ENCODE measurements around the gene CAD. TPM values are rescaled to one million over a fixed set of nuclear protein-coding genes. Genes with fewer than 3 reads are reported as not detected.
A peak's percentile ranks its signal among the peaks of the same experiment; 100 is the strongest.

Gene CAD
- polyA plus RNA-seq, 1 donor from 2014 or later = 14.2 TPM

DNA sequence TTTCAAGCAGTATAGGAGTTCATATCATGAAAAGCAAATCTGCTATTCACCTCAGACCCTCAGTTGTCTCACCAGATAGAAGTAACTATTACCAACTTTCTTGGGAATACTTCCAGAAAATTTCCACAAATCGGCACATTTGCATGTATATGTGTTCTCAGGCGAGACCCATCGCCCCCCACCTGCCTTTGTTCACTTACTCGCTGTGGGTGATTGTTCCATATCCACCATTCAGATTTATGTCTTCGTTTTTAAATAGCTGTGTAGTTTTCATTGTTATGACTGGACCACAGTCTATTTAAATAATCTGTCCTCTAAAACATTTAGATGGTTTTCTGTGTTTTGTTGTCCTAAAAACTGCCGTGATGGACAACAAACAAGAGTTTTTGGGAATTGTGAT is 68.3 kb downstream of the CAD start:
- Histone ChIP-seq H3K27ac (ENCODE audit: low read length) (no peak overlapping the region), H3K9me2 (ENCODE audit: insufficient read depth, low read length) (no peaks in the 10 kb centered on the region), H3K9me3 (ENCODE audit: low read length) (no peaks in the 10 kb centered on the region), H2AFZ (ENCODE audit: low read depth, low read length) (no peak overlapping the region), H3K27me3 (ENCODE audit: insufficient read depth, low read depth, low read length) (no peaks in the 10 kb centered on the region), H3K36me3 (ENCODE audit: insufficient read depth, low read length) (no peaks in the 10 kb centered on the region), H3F3A (ENCODE audit: insufficient read depth, low read length, poor library complexity, severe bottlenecking) (no peaks in the 10 kb centered on the region), H3K79me2 (replicated peaks; ENCODE audit: insufficient read depth, low read length) (no peaks in the 10 kb centered on the region), H3K9ac (ENCODE audit: low read length) (no peak overlapping the region), H4K20me1 (ENCODE audit: insufficient read depth) (no peaks in the 10 kb centered on the region), H3K4me3 (ENCODE audit: low read length) (no peak overlapping the region), H3K4me2 (ENCODE audit: low read length) (no peak overlapping the region)
- TF ChIP-seq EP300 (conservative IDR thresholded peaks at IDR 0.05; ENCODE audit: poor library complexity, severe bottlenecking) (no peak), REST (IDR thresholded peaks at IDR 0.05; ENCODE audit: borderline replicate concordance) (no peak), RAD21 (conservative IDR thresholded peaks at IDR 0.05) (no peak), EZH2 (IDR thresholded peaks at IDR 0.05; ENCODE audit: borderline replicate concordance, insufficient read depth, low read length, poor library complexity, severe bottlenecking) (no peak), POLR2AphosphoS5 (IDR thresholded peaks at IDR 0.05) (no peak), TAF1 (IDR thresholded peaks at IDR 0.05; ENCODE audit: low read depth) (no peak), SMC3 (conservative IDR thresholded peaks at IDR 0.05; ENCODE audit: poor library complexity) (no peak), CTCF (IDR thresholded peaks at IDR 0.05; ENCODE audit: poor library complexity, severe bottlenecking) (no peak), MXI1 (conservative IDR thresholded peaks at IDR 0.05; ENCODE audit: poor library complexity, severe bottlenecking) (no peak)

DNA sequence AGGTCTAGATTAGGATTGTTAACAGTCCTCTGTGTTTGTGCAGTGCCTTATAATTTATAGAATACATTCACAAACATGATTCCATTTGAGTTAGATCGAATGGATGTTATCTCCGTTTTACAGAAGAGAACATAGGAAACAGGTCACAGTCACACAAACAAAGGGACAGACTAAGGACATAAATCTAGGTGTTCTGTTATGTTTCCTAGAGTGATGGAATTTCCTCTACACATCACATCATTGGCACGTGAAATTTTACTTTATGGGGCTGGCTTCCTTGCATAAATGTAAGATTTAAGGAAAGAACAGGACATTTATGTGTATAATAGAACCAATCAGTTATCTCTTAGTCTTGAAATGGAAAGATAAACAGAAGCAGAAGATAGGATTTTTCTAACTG is 71.4 kb downstream of the CAD start:
- Histone ChIP-seq H3K4me2 (ENCODE audit: low read length) (peak overlapping the region; percentile 0), H3K4me3 (ENCODE audit: low read length) (no peak overlapping the region), H3K9me2 (ENCODE audit: insufficient read depth, low read length) (no peaks in the 10 kb centered on the region), H3K9ac (ENCODE audit: low read length) (no peak overlapping the region), H3F3A (ENCODE audit: insufficient read depth, low read length, poor library complexity, severe bottlenecking) (no peaks in the 10 kb centered on the region), H3K27ac (ENCODE audit: low read length) (no peak overlapping the region), H3K9me3 (ENCODE audit: low read length) (no peaks in the 10 kb centered on the region), H3K79me2 (replicated peaks; ENCODE audit: insufficient read depth, low read length) (no peaks in the 10 kb centered on the region), H4K20me1 (ENCODE audit: insufficient read depth) (no peaks in the 10 kb centered on the region), H3K36me3 (ENCODE audit: insufficient read depth, low read length) (no peaks in the 10 kb centered on the region), H2AFZ (ENCODE audit: low read depth, low read length) (no peak overlapping the region), H3K27me3 (ENCODE audit: insufficient read depth, low read depth, low read length) (peaks cover 5% of the 10 kb centered on the region)
- no peak for TF ChIP-seq TAF1 (IDR thresholded peaks at IDR 0.05; ENCODE audit: low read depth)
- TF ChIP-seq MXI1 (conservative IDR thresholded peaks at IDR 0.05; ENCODE audit: poor library complexity, severe bottlenecking) = no peak
- TF ChIP-seq EZH2 (IDR thresholded peaks at IDR 0.05; ENCODE audit: borderline replicate concordance, insufficient read depth, low read length, poor library complexity, severe bottlenecking) = no peak
- TF ChIP-seq POLR2AphosphoS5 (IDR thresholded peaks at IDR 0.05) = no peak
- no peak for TF ChIP-seq REST (IDR thresholded peaks at IDR 0.05; ENCODE audit: borderline replicate concordance)
- TF ChIP-seq RAD21 (conservative IDR thresholded peaks at IDR 0.05) = no peak
- TF ChIP-seq EP300 (conservative IDR thresholded peaks at IDR 0.05; ENCODE audit: poor library complexity, severe bottlenecking) = no peak
- no peak for TF ChIP-seq CTCF (IDR thresholded peaks at IDR 0.05; ENCODE audit: poor library complexity, severe bottlenecking)

All from neural cell (in vitro differentiated cells).